SH-SY5Y (cell line): Measurements from ENCODE around the gene MYEOV.

Experiments
- GATA2 ChIP-seq: IDR thresholded peaks from 2 replicates; pipeline ENCODE4 v1.6.1; 2011; ENCODE audit warnings: mild to moderate bottlenecking, low read depth, low read length
- GATA3 ChIP-seq: IDR thresholded peaks from 2 replicates; pipeline ENCODE4 v1.6.1; 2011; ENCODE audit warnings: low read depth, mild to moderate bottlenecking, low read length, moderate library complexity

- no peak for TF ChIP-seq GATA3
- no peak for TF ChIP-seq GATA2
Observed at GRCh38 chr11:69318093-69318420, 24.1 kb downstream of the MYEOV start.
